Pons (tissue), 1 donor: ENCODE data around the gene DUSP9.
"Not testable (repeated sequence)": the region's sequence is repeated elsewhere in the genome, so short reads cannot be mapped to it uniquely, and the experiment has no call there.

ENCODE experiments used
- DNase-seq: peaks from one replicate; pipeline ENCODE4 v3.0.0-alpha.2; 2016; ENCODE audit warnings: low spot score

DUSP9 gene

DNA sequence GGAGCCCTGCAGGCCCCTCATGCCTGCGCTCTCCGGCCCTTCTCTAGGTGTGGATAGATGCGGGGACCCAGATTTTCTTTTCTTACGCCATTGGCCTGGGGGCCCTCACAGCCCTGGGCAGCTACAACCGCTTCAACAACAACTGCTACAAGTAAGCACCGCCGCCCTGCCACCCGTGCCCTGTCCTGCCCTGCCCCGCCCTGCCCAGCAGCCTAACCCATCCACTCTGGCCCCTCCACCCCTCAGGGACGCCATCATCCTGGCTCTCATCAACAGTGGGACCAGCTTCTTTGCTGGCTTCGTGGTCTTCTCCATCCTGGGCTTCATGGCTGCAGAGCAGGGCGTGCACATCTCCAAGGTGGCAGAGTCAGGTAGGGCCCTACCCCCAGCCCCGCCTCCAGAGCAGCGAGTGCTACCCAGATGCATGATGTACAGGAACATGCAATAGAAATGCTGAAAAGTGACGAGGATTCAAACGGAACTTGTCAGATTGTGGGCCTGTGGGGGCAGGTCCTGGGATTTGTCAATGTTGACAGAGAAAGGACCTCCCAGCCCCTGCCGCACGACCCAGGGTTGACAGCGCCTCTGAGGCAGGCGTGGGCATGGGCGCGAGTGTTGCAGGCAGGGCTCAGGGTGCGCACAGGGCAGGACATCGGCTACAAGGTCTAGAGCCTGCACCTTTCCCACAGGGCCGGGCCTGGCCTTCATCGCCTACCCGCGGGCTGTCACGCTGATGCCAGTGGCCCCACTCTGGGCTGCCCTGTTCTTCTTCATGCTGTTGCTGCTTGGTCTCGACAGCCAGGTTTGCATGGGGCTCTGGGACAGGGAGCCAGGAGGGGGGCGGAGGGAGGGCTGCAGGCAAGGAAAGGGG lies 46.4 kb downstream of the DUSP9 start:
- DNase-seq, result no peak

DNA sequence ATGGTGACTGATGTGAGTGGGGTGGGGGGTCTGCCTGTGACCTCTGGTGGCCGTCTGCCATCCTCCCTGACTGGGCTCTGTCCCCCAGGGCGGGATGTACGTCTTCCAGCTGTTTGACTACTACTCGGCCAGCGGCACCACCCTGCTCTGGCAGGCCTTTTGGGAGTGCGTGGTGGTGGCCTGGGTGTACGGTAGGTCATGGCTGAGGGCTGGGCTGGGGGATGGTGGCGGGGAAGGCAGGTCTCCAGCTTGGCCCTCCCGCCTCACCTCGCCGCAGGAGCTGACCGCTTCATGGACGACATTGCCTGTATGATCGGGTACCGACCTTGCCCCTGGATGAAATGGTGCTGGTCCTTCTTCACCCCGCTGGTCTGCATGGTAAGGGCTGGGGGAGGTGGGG lies 47.3 kb downstream of the DUSP9 start:
- DNase-seq, result not testable (repeated sequence)

DNA sequence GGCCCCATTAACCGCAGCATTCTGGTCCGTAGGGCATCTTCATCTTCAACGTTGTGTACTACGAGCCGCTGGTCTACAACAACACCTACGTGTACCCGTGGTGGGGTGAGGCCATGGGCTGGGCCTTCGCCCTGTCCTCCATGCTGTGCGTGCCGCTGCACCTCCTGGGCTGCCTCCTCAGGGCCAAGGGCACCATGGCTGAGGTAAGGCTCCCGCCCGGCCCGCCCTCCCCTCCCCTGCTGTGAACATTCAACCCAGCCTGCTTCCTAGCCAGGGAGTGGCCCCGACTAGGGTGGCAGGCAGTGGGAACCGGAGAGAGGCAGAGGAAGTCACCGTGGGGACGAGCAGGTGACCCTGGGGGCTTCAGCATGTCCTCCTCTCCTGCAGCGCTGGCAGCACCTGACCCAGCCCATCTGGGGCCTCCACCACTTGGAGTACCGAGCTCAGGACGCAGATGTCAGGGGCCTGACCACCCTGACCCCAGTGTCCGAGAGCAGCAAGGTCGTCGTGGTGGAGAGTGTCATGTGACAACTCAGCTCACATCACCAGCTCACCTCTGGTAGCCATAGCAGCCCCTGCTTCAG lies 47.8 kb downstream of the DUSP9 start:
- no peak for DNase-seq

DNA sequence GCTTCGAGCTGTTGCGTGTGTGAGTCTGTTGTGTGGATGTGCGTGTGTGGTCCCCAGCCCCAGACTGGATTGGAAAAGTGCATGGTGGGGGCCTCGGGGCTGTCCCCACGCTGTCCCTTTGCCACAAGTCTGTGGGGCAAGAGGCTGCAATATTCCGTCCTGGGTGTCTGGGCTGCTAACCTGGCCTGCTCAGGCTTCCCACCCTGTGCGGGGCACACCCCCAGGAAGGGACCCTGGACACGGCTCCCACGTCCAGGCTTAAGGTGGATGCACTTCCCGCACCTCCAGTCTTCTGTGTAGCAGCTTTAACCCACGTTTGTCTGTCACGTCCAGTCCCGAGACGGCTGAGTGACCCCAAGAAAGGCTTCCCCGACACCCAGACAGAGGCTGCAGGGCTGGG lies 49.1 kb downstream of the DUSP9 start:
- DNase-seq, result no peak

DNA sequence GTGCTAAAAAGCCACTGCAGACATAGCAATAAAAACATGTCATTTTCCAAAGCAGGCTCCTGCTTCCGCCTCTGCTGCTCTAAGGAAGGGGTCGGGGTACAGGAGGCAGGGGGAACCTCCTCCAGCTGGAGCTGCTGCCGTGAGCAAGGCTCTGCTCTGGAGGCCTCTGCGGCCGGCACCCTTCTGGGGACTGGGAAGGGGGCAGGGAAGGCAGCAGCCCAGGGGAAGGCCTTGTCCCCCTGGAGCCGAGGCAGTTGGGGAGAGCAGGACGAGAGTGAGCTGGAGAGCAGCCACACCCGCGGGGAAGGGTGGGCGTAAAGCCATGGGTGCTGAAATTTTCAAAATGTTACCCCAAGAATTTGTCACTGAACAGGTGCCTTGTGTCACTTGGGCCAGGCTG lies 49.5 kb downstream of the DUSP9 start:
- not testable (repeated sequence) for DNase-seq

DNA sequence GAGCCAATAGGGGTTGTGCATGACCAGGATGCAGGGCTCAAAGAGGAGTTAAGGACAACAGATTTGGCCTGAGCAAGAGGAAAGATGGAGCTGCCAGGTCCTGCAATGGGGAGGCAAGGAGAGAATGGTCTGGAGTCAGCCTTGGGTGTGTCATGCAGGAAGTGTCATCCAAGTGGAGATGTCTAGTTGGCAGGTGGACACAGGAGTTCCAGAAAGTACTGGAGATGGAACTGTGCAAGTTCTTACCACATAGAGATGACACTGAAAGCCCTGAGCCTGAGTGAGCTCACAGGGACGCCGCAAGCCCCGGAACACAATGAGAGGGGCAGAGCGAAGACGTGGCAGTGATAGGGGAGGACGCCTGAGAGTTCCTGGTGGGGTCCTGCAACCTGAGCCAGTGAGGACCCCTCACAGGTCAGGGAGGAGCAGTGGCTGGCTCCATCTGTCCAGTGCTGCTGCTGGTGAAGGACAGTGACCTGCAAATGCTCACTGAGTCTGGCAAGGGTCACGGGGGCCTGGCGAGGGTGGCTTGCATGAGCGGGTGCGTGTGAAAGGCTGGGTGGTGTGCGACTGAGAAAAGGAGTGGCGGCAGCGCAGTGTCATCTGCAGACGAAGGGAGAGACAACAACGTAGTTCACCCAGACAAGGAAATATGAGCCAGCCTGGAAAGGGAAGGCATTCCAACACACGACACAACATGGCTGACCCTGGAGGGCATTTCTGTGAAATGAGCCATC lies 50.2 kb downstream of the DUSP9 start:
- not testable (repeated sequence) for DNase-seq

DNA sequence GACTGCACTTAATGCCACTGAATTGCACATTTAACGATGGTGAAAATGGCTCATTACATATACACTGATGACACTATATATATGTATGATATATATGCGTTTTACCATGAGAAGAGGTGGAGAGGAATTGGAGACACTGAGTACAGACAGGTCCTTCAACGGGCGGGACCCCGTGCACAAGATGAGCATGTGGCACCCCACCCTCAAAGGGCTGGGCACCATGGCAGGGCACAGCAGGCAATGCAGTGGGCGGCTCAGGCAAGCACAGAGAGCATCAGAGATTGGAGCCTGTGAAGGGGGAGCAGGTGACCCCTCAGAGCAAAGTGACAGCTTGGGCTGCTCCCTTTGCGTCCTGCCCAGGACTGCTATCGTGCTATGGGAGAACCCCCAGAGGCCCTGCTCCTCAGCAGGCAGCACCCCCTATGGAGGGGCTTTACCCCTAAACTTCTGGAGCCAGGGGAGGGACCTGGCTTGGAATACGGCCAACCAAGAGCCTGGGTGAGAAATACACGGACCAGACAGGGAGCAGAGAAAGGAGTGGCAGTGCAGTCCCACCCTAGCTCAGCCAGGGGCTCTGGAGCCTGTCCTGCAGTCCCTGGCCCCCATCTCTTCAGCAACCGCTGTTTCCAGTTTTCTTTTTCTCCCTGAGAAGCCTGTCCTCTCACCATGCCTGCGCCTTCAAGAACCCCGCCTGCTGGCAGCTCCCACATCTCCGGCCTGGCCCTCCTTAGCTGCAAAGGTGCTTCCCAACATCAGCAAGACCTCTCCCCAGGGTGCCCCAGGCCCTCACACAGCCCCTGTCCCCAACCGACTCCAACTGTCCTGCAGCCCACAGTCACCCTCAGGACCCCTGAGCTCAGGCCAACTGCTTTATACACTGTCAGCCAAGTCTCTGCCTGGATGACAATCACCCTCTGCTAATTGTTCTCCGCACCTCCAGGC lies 51.2 kb downstream of the DUSP9 start:
- no peak for DNase-seq

- DNase-seq, result not testable (repeated sequence)
Observed at GRCh38 chrX:153699210-153699783, 52.3 kb downstream of the DUSP9 start.

DNA sequence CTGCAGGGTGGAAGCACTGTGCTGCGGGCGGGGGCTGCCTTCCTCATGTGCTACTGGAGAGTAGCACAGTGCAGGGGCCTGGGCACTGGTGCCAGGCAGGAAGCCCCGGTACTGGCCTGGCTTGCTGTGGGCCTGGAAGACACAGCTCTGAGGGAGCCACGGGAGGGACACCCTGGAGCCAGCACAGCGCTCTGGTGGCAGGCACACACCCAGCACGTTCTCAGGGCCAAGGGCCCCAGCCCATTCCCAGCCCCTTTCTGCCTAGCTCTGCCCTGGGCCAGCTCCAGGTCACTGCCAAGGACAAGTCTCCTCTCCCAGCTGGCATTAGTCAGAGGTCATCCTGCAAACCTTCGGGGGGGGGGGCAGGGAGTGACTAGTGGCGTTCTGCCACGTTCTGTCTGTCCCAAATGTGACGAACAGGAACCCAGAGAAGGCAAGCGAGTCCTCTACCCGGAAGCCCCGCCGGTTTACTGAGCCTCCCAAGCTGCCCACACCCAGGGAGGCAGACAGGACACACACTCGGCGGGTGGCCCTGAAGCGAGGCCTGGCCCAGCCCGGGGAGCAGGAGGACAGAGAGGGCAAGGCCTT lies 52.9 kb downstream of the DUSP9 start:
- DNase-seq, result not testable (repeated sequence)

DNA sequence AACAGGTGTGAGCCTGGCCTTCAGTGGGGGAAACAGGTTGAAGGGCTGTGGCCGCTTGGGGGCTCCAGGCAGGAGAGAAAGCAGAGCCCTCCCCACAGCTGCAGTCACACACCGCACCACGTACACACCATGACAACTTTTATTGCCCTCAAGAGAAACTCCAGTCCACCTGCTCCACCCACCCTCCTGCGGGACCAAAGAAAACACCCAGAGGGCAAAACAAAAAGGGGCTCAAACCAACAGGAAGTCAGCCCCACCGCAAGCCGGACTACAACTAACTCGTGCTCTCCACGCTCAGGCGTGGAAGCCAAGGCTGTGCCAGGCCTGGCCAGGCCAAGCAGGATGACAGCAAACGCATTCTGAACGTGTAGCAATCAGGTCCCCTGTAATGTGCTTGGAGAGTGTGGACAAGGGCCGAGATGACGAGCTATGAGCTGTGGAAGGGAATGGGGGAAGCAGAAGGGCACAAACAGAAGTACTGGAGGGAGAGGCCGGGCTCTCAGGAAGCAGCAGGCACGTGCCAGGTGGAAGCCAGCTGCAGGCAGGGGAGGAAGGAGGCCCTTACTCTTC lies 53.5 kb downstream of the DUSP9 start:
- no peak for DNase-seq
